ENCODE data around the gene ANKRD55.
"Not testable (repeated sequence)": the region's sequence is repeated elsewhere in the genome, so short reads cannot be mapped to it uniquely, and the experiment has no call there.

Gene ANKRD55

DNA sequence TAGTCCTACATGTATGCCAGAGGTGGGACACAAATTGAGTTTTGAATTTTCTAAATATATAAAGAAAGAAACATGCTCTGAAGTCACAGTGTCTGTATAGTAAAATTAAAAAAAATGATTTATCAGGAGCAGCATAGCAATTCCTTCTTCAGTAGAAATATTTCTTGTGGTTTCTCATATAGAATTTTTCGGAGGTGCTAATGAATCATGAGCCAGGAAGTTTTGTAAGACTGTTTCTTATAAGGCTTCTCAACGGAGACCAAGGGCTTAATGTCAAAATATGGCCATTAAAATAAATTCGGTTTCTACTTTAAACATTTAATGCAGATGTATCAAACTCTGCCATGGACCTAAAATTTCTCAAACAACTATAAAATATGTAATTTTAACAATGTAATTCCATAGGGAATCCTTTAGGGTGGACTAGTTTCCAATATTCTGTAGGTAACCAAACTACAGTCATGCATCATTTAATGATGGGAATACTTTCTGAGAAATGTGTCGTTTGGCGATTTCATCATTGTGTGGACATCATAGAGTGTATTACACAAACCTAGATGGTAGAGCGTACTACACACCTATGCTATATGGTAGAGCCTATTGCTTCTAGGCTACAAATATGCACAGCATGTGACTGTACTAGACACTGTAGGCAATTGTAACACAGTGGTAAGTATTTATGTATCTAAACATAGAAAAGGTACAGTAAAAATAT is 66.3 kb downstream of the ANKRD55 start:
- no peak for DNase-seq

DNA sequence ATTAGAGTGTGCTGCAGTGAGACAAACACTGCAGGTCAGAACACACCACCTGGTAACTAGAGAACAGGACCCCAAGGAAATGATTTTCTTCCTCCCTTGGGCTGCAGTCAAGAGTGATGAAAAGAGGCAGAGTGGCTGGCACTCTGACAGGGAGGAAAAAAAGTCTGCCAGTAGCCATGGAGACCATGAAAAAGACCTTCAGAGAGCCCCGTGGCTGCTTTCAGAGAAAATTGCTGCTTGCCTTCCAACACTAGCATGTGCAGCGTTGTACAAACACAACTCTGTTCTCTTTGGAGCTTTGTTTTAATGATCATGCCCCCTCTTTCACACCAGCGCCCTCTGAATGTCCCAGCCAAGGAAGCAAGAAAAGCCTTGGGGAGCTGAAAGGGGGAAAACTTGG is 68.8 kb downstream of the ANKRD55 start:
- DNase-seq = no peak

DNA sequence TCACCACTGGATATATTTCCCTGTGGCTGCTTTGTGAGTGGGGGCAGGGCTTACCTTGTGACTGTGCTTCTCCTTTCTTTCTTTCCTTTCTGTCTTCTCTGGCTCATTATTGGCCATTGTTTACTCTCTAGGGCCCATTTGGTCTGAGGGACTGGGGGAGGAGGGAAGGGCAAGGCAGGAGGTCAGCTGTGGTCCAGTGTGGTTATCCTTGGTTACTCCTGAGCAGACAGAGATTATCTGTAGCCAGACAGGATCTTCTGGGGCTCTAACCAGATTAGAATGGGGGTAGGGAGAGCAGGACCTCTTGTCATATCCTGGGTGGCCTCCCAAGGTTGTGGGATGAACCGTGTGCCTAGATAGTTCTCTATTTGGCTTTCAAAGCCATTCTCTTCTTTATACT is 71.2 kb downstream of the ANKRD55 start:
- DNase-seq = no peak

DNA sequence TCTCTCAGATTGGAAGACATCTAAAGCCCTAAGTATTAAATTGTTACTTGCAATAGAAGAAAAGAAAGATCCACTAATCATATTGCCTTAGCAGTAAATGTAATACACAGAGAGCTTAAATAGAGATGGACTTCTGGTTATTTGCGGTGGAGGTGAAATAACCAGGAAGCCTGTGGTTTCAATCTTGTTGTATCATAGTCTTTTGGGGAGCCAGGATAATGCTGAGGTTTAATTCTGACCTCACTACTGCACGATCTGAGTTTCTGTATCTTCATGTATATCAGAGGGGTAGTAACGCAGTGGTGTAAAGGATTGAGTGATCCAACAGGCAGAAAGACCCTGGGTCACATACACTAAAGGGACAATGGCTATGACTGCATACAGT is 71.7 kb downstream of the ANKRD55 start:
- no peak for DNase-seq

DNA sequence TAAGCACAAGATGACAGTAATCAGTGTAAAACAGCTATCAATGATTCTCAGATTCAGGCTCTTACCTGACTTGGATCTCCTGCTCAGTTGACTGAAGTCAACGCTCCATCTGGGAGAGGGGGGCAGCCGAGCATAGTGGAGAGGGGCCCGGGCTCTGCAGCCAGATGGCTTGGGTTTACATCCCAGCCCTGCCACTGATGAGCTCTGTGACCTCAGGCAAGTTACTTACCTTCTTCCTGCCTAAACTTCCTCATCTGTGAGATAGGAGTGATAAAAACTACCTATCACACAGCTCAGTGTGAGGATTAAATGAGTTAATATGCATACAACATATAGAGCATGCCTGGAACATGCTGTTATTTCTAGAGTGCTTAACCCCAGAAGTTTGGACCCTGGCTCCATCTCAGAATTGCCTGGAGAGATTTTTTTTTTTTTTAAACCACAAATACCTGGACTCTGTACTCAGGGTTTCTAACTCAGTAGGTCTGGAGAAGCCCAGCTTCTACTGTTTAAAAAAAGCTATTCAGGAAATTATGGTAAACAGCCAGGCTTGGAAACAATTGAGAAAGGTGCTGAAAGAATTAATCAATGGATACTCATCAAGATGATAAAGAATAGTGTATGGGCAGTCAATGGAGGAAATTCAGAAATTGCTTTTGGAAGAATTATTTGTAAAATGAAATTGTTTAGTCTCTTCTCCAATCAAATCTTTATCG is 72.2 kb downstream of the ANKRD55 start:
- DNase-seq = no peak

DNA sequence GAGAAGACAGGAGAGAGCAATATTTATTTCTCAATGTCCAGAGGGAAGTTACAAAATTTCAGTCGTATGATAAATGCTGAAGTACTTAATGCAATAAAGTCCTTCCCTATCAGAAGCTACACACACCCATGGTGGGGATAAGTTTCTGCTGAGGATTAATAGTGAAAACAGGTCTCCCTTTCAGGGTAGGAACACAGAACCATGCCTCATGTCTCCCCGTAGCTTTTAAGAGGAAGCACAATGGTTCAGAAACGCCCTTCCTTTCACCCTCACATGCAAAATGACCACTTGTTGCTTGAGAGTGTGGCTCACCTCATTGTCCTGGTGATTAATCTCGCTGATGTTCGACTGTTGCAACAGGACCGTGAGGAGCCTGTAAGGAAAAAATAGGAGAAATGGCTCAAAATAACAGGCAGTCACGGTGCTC is 73.6 kb downstream of the ANKRD55 start:
- DNase-seq = peak; percentile 52

DNA sequence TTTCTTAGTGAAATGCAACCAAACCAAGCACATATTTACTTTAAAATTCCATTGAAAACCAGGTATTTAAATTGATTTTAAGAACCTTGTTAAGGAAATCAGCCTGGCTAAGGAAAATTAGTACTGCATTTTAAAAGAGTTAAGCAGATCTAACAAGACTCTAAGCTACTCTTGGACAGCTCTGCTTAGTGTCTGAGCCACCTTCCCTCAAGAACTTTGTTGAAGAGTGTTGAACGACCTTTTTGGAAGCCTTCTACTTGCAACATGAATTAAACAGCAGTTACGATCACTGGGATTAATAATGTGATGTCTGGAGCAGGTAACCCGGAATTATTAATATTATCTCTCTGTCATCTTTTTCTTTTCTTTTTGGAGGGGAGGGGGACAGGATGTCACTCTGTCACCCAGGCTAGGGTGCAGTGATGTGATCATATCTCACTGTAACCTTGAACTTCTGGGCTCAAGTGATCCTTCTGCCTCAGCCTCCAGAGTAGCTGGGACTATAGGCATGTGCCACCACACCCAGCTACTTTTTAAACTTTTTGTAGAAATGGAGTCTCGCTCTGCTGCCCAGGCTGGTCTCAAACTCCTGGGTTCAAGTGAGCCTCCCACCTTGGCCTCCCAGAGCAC is 74.7 kb downstream of the ANKRD55 start:
- DNase-seq = no peak

DNA sequence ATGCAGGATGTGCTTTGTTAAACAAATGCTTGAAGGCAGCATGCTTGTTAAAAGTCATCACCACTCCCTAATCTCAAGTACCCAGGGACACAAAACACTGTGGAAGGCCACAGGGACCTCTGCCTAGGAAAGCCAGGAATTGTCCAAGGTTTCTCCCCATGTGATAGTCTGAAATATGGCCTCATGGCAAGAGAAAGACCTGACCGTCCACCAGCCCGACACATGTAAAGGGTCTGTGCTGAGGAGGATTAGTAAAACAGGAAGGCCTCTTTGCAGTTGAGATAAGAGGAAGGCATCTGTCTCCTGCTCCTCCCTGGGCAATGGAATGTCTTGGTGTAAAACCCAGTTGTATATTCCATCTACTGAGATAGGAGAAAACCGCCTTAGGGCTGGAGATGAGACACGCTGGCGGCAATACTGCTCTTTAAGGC is 75.9 kb downstream of the ANKRD55 start:
- not testable (repeated sequence) for DNase-seq

DNA sequence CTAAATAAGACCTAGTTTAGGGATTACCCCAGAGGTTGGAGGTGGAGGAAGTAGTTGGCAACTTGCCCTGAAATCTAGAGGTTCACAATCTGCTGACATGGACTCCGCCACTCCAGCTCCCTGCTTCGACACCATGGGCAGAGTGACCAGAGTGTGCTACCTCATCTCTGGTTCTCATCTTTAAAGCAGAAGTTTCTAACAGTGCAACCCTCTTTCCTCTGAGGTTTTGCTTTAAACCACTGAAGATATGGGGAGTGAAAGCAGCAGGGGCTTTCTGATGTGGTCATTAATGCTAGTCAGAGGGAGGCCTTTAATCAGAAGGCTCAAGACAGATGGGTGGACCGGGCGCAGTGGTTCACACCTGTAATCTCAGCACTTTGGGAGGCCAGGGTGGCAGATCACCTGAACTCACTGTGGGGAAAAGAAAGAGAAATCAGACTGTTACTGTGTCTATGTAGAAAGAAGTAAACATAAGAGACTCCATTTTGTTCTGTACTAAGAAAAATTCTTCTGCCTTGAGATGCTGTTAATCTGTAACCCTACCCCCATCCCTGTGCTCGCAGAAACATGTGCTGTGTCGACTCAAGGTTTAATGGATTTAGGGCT is 76.4 kb downstream of the ANKRD55 start:
- DNase-seq = peak; percentile 10

DNA sequence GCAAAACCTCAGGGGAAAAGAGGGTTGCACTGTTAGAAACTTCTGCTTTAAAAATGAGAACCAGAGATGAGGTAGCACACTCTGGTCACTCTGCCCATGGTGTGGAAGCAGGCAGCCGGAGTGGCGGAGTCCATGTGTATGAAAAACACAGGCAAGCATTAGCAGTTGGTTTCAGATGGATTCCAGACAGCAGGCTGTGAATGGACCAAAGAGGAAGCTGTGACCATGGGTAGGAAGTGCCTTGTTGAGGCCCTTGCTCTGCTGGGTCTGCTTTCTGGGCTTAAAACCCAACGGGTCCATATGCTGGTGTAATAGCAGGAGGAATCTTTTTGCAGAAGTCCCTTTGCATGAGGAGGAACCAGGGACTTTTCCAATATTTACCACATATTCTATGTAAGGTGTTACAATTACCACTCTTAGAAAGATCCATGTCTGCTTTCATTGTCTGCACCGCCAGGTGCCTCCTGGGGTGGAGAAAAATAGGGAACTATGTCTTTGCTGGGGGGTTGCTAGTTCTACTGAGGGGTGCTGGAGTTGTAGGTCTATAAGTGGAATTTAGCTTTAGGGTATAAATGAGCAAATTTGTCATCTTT is 77.0 kb downstream of the ANKRD55 start:
- DNase-seq = peak; percentile 50

DNA sequence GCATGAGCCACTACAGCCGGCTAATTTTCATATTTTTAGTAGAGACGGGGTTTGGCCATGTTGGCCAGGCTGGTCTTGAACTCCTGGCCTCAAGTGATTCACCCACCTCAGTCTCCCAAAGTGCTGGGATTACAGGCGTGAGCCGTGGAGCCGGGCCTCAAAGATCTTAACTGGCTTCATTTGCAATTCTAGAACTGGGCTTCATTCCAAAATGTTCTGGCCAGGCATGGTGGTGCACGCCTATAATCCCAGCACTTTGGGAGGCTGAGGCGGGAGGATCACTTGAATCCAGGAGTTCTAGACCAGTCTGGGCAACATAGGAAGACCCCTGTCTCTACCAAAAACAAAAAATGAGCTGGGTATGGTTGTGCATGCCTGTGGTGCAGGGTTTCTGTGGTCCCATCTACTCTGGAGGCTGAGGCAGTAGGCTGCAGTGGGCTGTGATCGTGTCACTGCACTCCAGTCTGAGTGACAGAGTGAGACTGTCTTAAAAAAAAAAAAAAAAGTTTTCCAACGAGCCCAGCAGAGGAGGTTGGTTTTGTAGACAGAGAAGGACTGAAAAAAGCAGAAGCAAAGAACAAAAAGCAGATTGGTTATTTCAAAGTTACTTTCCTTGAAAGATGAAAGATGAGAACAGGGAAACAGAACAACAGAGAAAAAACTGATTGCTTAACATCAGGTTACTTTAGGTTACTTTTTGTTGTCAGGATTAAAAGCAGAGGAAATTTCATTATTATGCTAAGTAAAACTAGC is 78.2 kb downstream of the ANKRD55 start:
- no peak for DNase-seq

DNA sequence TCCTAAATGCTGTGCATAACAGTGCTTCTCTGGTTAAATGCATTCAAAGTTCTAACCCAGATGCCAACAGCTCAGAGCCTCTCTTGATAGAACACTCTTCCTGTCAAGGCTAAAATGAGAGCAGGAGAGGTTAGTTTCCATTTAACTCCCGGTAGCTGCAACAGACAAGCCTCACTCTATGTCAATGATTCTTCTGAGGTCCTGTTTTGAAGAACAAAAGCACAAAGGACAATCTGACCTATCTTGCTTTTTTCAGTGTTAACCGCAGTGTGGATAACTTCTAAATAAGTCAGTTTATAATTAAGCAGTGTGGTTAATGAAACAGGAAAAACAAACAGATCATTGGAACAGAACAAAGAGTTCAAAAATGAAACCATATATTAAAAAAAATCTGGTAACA is 80.7 kb downstream of the ANKRD55 start:
- no peak for DNase-seq

DNA sequence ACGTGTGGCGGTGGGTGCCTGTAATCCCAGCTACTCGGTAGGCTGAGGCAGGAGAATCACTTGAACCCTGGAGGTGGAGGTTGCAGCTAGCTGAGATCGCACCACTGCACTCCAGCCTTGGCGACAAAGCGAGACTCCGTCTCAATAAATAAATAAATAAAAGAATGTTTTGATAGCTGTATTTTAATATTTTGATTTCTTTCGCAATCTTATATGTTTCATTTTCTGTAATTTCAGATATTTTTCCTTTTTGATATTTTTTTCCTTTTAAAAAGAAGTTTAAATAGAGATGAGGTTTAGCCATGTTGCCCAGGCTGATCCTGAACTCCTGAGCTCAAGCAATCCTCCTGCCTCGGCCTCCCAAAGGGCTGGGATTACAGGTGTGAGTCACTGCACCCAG is 82.4 kb downstream of the ANKRD55 start:
- not testable (repeated sequence) for DNase-seq

DNA sequence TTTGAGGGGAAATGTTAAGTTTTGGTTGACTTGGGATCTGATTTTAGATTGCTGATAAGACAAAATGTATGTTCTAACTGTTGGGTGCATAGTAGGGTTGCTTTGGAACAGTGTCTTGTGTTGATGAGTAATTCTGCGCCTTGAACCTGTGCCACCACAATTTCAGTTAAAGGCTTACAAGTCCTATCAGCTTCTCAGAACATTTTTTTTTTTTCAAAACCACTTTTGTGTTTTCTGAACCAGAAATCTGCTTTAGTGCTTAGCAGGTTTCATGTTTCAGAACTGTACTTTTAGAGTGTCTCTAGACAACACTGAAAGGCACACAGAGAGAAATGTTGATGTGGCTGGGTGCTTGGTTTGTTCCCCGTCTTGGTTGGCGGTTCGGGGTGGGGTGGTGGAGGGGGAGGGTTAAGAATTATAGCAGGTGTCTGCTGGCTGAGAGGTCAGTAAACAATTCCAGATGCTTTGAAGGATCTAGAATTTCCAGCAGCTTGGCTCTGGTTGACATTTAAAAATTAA is 84.6 kb downstream of the ANKRD55 start:
- peak; percentile 43 for DNase-seq

DNA sequence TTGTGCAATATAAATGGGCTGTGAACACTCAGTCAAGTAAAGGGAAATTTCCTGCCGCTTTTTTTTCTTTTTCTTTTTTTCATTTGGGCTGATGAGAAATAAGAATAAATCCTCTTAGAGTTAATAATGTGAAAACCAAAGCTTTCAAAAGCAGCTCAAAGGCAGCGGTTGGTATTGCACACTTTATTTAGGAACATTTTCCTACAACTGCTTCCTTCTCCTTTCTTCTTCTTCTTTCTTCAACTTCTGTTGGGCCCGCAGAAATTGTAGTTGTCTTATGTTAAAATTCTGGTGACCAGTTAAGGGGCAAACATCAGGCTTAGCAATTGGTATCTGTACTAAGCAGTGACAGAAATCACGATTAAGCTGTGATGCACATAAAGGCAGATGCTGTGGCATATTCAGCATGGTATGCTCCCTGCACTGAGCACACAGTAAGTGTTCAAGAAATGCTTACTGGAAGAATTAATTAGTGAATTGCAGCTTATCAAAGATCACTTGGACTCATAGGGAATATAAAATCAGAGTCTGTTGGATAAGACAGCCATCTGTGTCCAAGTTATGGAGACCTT is 85.4 kb downstream of the ANKRD55 start:
- no peak for DNase-seq

DNA sequence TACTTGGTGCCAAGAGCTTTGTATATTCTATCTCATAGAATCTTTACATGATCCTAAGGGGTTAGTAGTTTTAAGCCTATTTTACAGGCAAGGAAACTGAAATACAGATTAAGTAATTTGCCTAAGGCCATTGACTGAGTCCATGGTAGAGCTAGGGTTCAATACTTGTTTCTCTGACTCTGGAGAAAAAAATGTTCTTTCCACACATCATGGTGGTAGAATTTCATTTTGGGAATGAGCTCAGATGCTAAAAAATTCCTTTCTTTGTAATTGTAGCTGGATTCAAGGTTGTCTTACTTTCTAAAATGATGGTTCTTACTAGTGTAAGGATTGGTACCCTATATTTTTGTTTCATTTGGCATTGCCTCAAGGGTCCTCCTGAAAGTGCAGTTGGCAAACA is 86.0 kb downstream of the ANKRD55 start:
- no peak for DNase-seq

DNA sequence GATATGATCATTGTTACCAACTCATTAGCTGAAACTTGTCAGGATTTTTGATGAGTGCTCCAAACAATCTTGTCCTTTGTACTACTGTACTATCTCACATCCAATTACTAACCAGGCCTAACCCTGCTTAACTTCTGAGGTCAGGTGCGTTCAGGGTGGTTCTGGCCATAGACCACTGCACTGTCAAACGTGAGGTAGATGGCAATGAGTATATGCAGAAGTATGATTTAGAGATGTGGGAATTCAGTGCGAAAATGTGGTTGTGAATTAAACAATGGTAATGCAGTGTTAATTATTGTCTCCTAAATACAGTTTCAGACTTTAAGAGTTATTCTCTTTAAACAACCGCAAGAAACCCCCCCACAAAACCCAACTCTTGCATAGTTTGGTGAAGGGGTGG is 86.5 kb downstream of the ANKRD55 start:
- no peak for DNase-seq

DNA sequence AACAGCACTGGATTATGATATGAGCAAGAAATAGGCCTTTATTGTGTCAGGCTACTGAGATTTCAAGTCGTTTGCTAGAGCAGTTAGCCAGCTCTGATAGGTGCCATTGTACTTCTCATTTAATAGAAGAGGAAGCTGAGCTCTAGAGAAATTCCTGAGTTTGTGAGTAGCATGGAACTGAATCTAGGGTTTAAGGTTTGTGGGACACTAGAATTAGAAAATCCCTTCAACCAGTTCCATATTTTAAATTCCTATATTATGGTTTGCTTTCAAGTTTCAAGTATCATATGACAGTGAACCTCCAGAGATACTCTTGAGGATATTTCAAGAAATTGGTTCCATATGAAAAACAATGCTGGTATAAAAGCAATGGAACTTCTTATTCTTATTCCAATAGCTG is 87.6 kb downstream of the ANKRD55 start:
- DNase-seq = no peak

DNA sequence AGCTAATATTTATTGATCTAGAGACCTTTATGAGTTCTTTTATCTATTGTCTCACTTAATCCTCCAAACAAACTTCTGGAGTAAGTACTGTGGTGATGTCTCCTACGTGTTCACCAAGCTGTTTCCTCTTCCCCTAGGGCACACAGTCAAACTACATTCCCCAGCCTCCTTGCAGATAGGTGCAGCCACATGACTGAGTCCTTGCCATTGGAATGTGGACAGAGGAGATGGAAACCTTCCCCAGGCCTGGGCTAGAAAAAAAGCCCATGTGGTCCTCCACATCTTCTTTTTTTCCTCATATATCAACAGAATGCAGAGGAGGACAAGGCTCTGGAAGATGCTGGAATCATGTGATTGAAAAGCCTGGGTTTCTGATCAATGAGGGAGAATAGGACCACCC is 88.0 kb downstream of the ANKRD55 start:
- no peak for DNase-seq

DNA sequence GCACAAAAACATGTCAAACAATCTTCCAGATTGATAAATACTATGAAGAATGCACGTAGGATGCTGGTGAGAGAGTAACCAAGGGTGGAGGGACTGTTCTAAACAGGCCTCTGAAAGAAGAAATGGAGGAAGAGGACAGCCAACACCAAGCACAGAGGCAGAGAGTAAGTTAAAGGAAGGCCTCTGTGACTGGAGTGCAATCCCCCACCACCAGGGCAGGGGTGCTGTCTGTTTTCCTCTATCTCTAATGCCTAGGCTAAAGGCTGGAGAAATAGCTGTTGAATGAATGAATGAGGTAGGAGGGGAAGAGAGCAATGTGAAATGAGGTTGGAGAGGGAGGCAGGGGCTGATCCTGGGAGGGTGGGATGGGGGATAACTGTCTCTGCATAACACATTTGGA is 88.9 kb downstream of the ANKRD55 start:
- DNase-seq = no peak

DNA sequence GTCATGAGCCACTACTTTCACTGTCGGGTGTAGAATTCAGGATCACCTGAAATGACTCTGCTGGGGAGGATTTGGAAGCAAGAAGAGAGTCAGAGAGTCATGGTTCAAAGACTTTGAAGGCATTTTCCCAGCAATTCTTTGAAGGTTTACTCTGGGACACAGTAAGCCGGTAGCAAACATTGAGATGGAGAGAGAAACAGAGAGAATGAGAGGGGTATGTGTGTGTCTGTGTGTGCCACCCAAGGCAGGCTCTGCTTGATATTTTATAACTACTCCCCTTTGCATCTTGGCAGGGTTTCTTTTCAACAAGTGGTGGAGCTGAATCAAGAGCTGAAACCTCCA is 89.8 kb downstream of the ANKRD55 start:
- DNase-seq = no peak
